Heart left ventricle (tissue), 13 donors: ENCODE results near the gene MTMR2.

Experiments
- POLR2A ChIP-seq, 2 donors: fragments of 450-650 bp; IDR thresholded peaks; one replicate each; pipeline ENCODE4 v1.6.1; 2017; ENCODE audit warnings: antibody characterized with exemption in 2 of 2, mild to moderate bottlenecking in 2 of 2, moderate library complexity in 2 of 2
- TF ChIP-seq, protein P1 (sequence below), 12 donors: fragments of 200-600 bp; sonication (generic) in 4 of 12; IDR thresholded peaks; one replicate each; pipeline versions ENCODE4 v1.5.0 to v1.8.0; 2018 to 2022; ENCODE audit warnings: antibody characterized with exemption in 12 of 12, mild to moderate bottlenecking in 5 of 12
- donor health status: ischemic (EF 13 %, LVEDD 7.1; RV severe dilation, severe dysfunction).
- donor health status: DM: no; HTN: yes; CAD: no.
- donor health status: DM: no; HTN: no; CAD: no.
- donor health status: ischemic (EF 25% LVEDD 6.9; RV normal size, moderate dysfunction).
- donor health status: ischemic (EF 25% LVEDD 5.7; RV mildly dilated, moderate dysfunction).
- donor health status: ischemic (EF 35%, LVEDD 5.7; RV mildly dilated, moderate dysfunction).
- donor health status: nonischemic (EF 11% LVEDD 7.7; RV severe dilation, severe dysfunction).
- donor health status: DM: yes; HTN: yes; CAD: no.
- donor health status: PGD.
- donor health status: ischemic (EF 29% LVEDD 5.4; RV normal size, mild dysfunction).
- donor health status: nonischemic (EF 23%, LVEDD 6.1; RV moderate dilation, normal function).

DNA sequence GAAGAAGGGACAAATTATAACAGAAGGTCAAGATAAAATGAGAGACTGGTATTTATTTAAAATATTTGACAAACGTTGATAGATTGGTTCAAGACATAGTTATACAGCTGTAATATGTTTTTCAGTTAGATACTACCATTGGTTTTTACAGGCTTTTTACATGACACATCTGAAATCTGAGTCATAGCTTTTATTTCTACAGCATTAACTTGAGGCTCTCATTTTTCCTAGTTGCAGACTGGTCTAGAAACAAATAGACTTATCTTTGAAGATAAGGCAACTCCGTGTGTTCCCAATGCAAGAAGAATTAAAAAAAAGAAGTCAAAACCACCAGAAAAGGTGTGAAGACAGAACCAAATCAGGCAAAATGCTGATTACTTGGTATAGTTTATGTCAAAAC, 102.3 kb downstream of the MTMR2 start:
- TF ChIP-seq, protein P1, sequence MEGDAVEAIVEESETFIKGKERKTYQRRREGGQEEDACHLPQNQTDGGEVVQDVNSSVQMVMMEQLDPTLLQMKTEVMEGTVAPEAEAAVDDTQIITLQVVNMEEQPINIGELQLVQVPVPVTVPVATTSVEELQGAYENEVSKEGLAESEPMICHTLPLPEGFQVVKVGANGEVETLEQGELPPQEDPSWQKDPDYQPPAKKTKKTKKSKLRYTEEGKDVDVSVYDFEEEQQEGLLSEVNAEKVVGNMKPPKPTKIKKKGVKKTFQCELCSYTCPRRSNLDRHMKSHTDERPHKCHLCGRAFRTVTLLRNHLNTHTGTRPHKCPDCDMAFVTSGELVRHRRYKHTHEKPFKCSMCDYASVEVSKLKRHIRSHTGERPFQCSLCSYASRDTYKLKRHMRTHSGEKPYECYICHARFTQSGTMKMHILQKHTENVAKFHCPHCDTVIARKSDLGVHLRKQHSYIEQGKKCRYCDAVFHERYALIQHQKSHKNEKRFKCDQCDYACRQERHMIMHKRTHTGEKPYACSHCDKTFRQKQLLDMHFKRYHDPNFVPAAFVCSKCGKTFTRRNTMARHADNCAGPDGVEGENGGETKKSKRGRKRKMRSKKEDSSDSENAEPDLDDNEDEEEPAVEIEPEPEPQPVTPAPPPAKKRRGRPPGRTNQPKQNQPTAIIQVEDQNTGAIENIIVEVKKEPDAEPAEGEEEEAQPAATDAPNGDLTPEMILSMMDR (IDR thresholded peaks at IDR 0.05), result no peak
- TF ChIP-seq POLR2A (IDR thresholded peaks at IDR 0.05), result no peak
